Measurements from ENCODE around the gene TMEM132C. TPM values are rescaled to one million over a fixed set of nuclear protein-coding genes. Genes with fewer than 3 reads are reported as not detected.

Gene TMEM132C
- total RNA-seq, 1 donor from 2014 or later = not detected

GRCh38 chr12:128385736-128386135, 118.8 kb downstream of the TMEM132C start:
- Mint-ChIP-seq H3K4me1 (no peaks in the 10 kb centered on the region), H3K9me3 (no peaks in the 10 kb centered on the region), H3K4me3 (no peak overlapping the region), H3K27me3 (no peaks in the 10 kb centered on the region), H3K27ac (no peak overlapping the region), H3K36me3 (ENCODE audit: low read depth) (no peaks in the 10 kb centered on the region)
- ATAC-seq (ENCODE audit: low read depth) = no peak
- POLR2A ChIA-PET = no interaction called here
- CTCF ChIA-PET = no interaction called here
- no peak for DNase-seq
- TF ChIP-seq CTCF (IDR thresholded peaks at IDR 0.05) = no peak
- intact Hi-C loops (cut with micrococcal nuclease) = no loop called here

GRCh38 chr12:128387811-128388422, 120.9 kb downstream of the TMEM132C start:
- H3K4me3 Mint-ChIP-seq = no peak overlapping the region
- intact Hi-C loops (cut with micrococcal nuclease) = no loop called here
- no peak for TF ChIP-seq CTCF (IDR thresholded peaks at IDR 0.05)
- ATAC-seq (ENCODE audit: low read depth) (no peak), DNase-seq (no peak)
- H3K27me3 Mint-ChIP-seq = no peaks in the 10 kb centered on the region
- no peaks in the 10 kb centered on the region for H3K4me1 Mint-ChIP-seq
- H3K27ac Mint-ChIP-seq = no peak overlapping the region
- ChIA-PET CTCF (no interaction called here), POLR2A (no interaction called here)
- H3K9me3 Mint-ChIP-seq = no peaks in the 10 kb centered on the region
- H3K36me3 Mint-ChIP-seq (ENCODE audit: low read depth) = no peaks in the 10 kb centered on the region

- ChIA-PET POLR2A (no interaction called here), CTCF (no interaction called here)
- H3K27me3 Mint-ChIP-seq = no peaks in the 10 kb centered on the region
- H3K27ac Mint-ChIP-seq = no peak overlapping the region
- DNase-seq (no peak), ATAC-seq (ENCODE audit: low read depth) (no peak)
- TF ChIP-seq CTCF (IDR thresholded peaks at IDR 0.05) = no peak
- H3K9me3 Mint-ChIP-seq = no peaks in the 10 kb centered on the region
- no peaks in the 10 kb centered on the region for H3K4me1 Mint-ChIP-seq
- no peak overlapping the region for H3K4me3 Mint-ChIP-seq
- no peaks in the 10 kb centered on the region for H3K36me3 Mint-ChIP-seq (ENCODE audit: low read depth)
- intact Hi-C loops (cut with micrococcal nuclease) = no loop called here
Observed at GRCh38 chr12:128388461-128389000, 121.6 kb downstream of the TMEM132C start.

- ATAC-seq (ENCODE audit: low read depth) = no peak
- H3K4me3 Mint-ChIP-seq = no peak overlapping the region
- H3K9me3 Mint-ChIP-seq = peaks cover 5% of the 10 kb centered on the region
- no peaks in the 10 kb centered on the region for H3K36me3 Mint-ChIP-seq (ENCODE audit: low read depth)
- DNase-seq = no peak
- no peak for TF ChIP-seq CTCF (IDR thresholded peaks at IDR 0.05)
- ChIA-PET POLR2A (no interaction called here), CTCF (no interaction called here)
- no peaks in the 10 kb centered on the region for H3K4me1 Mint-ChIP-seq
- intact Hi-C loops (cut with micrococcal nuclease) = no loop called here
- no peaks in the 10 kb centered on the region for H3K27me3 Mint-ChIP-seq
- no peak overlapping the region for H3K27ac Mint-ChIP-seq
Observed at GRCh38 chr12:128393346-128393745, 126.4 kb downstream of the TMEM132C start.

GRCh38 chr12:128394137-128394536, 127.2 kb downstream of the TMEM132C start:
- intact Hi-C loops (cut with micrococcal nuclease) = no loop called here
- H3K36me3 Mint-ChIP-seq (ENCODE audit: low read depth) = no peaks in the 10 kb centered on the region
- ATAC-seq (ENCODE audit: low read depth) = no peak
- H3K9me3 Mint-ChIP-seq = peaks cover 5% of the 10 kb centered on the region
- POLR2A ChIA-PET = no interaction called here
- TF ChIP-seq CTCF (IDR thresholded peaks at IDR 0.05) = no peak
- H3K27ac Mint-ChIP-seq = no peak overlapping the region
- no peaks in the 10 kb centered on the region for H3K27me3 Mint-ChIP-seq
- CTCF ChIA-PET = no interaction called here
- no peak overlapping the region for H3K4me3 Mint-ChIP-seq
- H3K4me1 Mint-ChIP-seq = no peaks in the 10 kb centered on the region
- no peak for DNase-seq

Data from activated B cell treated with CpG ODN at 0.5 μM for 24 hours (primary cell).